GM18861 (cell line): ENCODE data around the gene PLXNB3.

Experiments
- ATAC-seq: cut with Tn5 transposase; IDR thresholded peaks from one replicate; pipeline ENCODE4 v1.9.1; 2021; ENCODE audit not compliant: unreplicated experiment

The PLXNB3 gene

DNA sequence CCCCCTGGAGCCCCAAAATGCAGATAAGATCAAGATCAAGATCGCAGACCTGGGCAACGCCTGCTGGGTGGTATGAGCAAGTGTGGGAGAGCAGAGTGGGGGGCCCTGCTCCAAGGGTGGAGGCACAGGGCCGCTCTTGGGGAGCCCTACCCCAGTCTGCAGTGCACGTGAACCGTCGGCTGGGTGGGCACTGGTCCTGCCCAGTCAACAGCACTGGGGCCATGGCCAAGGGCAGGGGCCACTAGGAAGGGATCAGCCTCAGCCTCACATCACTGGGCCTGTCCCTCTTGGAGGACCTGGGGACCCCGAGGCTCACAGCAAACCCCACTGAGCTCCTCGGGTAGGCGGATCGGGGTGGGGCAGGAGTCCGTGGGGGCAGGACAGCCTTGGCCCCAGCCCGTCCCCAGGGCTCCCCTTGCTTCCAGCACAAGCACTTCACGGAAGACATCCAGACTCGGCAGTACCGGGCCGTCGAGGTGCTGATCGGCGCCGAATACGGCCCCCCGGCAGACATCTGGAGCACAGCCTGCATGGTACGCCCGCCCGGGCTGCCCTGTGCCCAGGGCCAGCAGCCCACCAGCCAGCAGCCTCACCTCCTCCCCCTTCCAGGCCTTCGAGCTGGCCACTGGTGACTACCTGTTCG is 20.4 kb downstream of the PLXNB3 start:
- no peak for ATAC-seq

DNA sequence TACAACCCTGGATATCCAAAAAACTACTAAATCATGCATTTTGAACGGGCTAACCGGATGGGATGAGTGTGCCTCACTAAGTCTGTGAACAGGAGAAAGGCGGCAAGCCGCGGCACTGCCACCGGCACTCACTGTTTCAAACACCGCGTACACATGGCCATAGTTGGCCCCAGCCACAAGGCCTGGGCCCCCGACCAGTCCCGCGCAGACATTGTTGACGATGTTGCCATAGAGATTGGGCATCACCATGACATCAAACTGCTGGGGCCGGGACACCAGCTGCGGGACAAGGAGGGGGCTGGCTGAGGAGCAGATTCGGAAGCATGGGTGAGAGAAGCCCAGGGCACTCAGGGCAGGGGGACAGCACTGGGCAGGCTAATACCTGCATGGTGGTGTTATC is 22.6 kb downstream of the PLXNB3 start:
- no peak for ATAC-seq

DNA sequence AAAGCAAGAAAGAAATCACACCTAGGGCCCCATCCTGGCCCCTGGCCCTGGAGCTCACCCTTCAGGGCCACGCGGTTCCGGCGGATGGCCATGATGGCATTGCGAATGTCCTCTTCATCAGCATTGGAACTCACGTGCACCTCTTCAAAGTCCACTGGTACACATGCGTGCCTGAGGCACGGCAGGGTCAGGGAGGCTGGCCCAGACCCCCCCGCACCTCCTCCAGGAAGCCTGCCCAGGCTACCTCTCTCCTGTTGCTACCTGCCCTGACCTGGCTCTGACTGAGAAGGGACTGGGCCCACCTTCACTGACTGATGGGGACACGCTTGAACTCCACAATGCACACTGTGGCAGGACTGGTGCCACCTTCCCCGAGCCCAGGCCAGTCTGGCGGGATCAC is 25.6 kb downstream of the PLXNB3 start:
- ATAC-seq = no peak

DNA sequence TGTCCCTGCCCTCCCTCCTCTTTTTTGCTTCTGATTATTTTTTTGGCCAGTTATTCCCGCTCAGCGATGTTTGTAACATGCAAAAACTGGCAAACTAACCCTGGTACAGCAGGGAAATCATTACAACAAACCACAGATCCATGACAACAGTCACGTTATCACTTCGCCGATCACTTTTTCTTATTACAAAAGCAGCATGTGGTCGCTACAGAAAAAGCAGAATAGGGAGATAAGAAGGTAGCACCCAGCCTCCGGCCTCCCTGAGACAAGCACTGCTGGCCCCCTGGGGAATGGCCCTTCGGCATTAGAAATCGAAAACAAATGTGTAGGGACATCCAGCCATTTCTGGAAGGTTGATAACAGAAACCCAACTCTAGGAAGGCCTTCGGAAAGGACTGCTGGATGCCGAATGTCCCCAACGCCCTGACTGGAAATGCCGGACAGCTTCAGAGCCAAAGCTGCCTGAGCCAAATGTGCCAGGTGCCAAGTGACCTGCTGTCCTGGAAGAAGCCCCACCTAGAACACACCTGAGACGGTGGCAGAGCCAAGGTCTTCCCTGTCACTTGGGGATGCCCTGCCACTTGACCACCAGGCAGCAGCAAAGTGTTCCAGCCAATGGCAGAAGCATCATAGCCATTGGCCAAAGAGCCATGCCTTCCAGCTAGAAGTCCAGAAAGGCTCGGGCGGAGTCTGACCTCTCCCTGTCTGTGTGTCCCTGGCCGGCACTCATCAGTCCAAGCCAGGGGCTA is 27.2 kb downstream of the PLXNB3 start:
- no peak for ATAC-seq

DNA sequence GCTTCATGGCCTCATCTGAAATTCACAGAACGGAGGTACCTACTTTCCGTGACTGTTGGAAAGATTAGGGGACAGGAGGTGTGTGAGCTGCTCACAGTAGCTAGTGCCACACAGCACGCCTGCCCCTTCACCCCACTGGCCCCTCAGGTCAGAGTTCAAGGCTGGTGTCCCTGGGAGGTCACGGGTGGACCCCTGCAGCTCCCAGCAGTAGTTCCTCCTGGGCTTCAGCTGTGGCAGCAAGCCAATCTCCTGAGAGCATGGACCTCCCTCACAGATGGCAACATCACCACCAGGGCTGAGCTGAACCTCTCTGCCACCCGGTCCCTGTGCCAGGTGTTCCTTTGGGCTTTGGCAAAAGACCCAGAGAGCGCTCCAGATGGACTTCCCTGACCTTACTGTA is 28.3 kb downstream of the PLXNB3 start:
- ATAC-seq = no peak

DNA sequence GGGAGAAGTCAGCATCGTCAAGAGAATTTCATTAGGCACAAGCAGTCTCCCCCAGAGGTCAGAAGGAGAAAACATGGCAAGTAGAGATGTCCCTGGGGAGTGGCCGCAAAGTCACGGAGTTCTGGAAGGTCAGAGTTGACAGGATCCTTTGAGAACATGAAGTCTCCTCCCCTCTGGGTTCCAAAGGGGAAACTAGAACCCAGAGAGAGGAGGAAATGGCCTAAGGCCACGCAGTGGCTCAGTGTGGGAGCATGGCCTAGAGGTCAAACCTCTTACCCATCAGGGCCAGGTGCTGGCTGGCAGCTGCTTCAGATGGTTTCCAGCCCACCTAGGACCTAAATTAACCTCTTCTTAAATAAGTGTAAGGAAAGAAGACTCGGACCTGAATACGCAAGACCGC is 29.2 kb downstream of the PLXNB3 start:
- no peak for ATAC-seq

DNA sequence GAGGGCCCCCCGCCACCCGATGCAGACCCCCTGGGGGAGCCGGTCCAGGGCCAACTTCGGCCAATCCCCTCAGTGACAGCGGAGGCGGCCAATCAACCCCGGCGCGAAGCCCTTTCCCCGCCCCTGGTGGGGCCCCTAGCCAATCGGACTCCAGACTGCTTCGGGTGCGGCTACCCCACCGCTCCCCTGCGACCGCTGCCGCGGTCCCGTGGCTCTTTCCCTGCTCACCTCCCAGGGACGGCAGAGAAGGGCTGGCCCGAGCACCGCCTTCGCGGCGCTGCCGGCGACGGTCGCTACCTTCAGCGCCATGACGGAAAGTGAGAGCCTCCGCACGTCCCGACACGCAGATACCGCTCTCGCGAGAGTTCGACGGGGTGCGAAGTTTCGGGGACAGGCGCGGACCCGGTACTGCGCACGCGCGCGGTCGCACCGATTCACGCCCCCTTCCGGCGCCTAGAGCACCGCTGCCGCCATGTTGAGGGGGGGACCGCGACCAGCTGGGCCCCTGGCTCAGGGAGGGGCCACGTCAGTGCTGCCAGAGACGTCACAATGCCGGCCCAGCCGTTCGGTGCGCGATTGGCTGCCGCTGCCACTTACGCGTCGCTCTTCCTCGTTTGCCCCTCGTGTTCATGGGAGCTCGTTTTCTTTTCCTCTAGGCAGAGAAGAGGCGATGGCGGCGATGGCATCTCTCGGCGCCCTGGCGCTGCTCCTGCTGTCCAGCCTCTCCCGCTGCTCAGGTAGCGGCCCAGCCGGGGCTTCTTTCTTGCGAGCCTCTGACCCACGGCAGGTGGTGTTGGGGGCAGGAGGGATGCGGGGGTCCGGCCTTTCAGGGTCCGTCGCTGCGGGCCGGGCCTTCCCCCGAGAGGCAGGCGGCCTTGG is 30.2 kb downstream of the PLXNB3 start, which contains the start of the genes IDH3G and SSR4:
IDH3G (minus strand) TSS at position 358 of the 879 bp plus-strand sequence; CDS start at position 309, 49 bp downstream.
SSR4 (plus strand) TSS at position 651 of the 879 bp plus-strand sequence; CDS start at position 671, 20 bp downstream.
- ATAC-seq = peak; percentile 84

DNA sequence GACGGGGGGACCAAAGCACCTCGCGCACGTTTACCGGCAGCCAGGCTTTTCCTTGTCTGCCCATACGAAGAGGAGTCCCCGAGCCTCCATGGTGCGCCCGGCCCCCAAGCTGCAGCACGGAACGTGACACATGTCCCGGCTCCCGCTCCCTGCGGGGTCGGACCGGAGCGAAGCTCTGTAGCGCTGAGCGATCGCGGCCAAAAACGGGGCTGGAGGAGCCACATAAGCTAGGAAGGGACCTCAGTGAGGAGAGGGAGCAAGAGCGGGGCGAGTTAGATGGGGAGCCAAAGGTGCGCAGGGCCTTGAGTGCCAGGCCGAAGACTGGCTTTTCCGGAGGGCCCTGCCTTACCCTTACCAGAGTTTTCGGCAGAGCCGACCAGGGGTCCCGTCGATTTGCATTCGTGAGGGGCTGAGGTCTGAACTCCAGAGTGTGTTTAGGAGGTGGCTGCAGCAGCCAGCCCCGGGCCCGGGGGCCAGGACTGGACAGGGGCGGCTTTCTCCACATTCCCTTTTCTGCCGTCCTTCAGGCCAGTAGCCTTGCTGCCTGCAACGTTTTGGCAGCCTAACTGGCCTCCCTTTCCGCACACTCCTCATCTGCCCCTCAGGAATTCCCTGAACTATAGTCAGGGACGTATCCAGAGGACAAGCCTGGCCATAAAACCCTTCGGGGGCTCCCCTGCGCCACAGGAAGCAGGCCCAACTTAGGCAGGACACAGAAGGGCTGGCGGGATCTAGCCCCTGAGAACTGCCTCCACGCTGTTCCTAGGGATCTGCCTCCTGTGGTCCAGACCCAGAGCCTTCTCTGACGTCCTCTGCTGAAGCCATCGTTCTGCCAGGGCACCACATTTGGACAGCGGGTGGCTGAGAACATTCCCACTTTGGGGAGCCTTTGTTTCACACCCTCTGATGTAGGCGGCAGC is 31.1 kb downstream of the PLXNB3 start:
- ATAC-seq = no peak

DNA sequence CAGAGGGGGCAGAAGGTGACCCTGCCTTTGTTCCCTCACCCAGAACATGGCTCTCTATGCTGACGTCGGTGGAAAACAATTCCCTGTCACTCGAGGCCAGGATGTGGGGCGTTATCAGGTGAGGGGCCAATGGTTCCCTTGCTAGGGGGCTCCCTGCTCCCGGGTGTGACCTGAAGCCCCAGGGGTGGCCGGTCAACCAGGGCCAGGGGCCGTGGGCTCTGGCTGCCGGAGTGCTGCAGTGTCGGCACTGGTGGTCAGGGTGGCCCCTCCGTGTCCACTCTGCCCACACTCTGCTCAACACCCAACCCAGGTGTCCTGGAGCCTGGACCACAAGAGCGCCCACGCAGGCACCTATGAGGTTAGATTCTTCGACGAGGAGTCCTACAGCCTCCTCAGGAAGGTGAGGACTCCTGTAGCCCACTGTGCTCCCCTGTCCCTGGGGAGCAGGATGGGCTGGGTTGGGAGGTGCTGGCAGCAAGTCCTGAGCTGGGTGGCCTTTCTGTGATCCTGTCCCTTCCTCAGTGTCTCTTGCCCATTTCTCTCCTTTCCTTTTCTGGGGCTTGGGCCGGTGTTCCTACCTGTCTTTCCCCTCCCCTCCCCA is 33.5 kb downstream of the PLXNB3 start:
- ATAC-seq = no peak

DNA sequence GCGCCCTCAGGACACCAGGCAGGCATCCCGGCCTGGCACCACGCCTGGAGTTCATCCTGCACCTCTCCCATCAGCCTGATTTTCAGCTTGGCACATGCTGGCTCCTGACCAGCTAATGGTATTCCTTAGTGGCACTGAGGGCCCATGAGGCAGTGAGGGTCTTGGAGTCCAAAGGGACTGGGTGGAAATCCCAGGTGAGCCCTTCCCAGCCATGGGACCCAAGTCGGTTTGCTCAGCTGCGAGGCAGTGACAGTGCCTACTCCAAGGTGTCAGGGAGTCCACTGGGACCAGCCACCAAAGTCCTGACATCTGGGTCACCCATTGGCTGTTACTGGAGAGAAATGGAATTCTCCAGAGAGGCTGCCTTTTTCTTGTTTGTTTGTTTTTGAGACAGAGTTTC is 35.3 kb downstream of the PLXNB3 start:
- no peak for ATAC-seq

DNA sequence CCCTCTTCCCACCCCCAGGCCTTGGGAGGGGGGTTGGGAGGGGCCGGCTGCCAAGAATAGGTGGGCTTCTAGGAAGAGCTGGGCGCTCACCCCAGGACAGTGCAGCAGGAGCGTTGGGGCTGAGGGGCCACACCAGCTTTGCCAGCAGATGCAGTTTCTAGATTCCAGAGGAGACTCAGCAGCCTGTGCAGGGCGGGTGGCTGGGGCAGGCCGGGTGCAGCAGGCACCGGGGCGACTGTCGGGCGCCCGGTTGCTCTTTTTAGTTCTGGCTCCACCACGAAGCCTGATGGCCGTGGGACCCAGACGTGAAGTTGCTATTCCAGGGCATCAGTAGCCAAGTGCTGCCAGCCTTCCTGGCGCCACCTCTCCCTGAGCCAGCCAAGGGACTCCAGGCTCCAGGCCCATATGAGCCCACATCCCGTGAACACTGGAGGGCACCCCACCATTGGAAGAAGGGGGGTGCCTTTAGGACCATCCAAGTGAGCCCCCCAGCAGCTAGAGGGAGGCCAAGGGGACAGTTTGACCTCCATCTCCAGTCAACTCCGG is 36.2 kb downstream of the PLXNB3 start:
- ATAC-seq = no peak

DNA sequence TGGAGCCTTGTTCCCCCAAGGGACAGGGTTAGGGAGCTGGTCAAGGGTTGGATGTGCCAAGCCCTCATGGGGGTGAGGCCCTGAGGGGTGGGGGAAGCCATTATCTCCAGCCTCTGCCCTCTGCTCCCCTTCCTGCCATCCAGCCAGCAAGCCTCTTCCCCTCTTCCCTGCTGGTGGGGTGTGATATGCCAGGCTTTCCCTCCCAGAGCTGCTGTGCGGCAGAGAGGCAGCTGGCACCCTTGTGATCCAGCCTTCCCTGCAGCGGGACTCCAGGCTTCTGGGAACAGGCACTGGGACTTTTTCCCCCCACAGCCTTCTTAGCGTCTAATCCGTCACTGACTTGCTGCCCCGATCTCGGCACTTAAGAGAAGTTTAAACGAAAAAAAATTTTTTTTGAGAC is 36.7 kb downstream of the PLXNB3 start:
- ATAC-seq = no peak

DNA sequence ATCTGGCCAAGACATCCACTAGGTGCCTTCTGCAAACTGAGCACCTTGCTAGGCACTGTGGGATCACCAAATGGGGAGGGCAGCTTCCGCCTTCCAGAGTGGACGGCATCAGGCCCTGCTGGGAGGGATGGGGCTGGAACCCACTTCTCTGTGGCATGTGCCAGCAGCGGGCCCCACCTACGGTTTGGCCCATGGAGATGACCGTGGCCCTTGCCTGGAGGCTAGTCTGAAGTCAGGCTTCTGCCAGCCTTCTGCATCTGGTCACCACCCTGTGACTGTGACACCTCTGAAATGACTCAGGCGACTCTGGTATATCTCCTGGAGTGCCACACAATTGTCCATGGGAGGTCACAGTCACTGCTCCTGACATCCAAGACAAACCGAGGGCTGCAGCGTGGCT is 37.6 kb downstream of the PLXNB3 start:
- no peak for ATAC-seq

DNA sequence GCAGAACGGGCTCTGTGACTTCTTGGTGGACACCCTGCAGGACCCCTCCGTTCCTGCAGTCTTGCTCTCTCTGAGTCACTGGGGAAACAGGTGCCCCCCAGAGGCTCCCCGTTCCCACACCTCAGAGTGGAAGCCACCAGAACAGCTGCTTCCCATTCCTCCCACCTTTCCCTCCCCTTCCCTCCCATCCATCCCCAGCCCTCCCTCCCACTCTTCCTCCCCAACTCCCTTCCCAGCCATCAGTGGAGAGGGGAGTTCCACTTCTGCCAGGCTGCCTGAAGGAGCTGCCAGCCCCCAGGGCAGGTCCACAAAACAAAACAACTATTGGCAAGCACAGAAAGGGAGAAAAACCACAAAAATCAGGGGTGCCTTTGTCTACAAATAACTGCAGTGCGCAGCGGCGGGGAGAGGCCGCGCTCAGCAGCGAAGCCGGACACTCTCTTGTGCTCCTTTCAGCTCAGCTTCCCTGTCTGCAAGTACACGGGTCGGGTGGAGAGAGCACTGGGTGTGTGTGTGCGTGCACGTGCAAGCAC is 38.5 kb downstream of the PLXNB3 start:
- ATAC-seq = no peak

DNA sequence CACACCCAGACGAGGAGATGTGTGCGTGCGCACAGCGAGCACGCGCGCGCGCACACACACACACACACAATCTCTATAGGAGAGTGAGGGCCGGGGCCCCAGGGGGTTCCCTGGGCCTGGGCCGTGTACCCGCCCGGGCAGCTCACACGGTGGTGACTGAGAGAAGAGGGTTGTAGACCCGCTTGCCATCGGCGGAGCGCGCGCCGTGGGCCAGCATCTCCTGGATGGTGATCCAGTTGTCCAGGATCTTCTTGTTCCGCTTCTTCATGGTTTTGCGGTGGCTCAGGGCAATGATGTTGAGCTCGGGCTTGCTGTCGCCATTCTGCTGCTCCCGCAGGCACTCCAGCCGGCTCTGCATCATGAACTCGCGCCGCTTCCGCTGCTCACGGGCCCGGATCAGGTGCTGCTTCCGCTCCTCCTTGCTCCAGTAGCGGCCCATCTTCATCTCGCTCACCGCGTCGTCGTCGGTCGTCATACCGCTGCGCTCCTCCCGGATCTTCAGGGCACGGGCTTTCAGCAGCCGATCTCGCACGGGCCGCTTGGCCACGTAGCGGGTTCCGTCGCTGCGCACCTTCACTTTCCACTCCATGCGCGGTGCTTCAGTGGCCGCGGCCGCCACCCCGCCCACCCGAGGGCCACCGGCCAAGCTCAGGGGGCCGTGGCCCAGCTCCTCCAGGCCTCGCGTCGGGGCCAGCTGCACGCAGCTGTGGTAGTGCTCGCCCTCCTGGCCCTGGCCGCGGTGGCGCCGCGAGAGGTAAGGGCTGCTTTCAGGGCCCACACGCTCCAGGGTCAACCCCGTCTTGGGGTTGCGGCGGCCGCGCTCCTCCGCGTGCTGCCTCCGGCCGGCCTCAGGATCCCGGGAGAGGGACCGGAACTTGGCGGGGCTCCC is 39.4 kb downstream of the PLXNB3 start:
- ATAC-seq = no peak

DNA sequence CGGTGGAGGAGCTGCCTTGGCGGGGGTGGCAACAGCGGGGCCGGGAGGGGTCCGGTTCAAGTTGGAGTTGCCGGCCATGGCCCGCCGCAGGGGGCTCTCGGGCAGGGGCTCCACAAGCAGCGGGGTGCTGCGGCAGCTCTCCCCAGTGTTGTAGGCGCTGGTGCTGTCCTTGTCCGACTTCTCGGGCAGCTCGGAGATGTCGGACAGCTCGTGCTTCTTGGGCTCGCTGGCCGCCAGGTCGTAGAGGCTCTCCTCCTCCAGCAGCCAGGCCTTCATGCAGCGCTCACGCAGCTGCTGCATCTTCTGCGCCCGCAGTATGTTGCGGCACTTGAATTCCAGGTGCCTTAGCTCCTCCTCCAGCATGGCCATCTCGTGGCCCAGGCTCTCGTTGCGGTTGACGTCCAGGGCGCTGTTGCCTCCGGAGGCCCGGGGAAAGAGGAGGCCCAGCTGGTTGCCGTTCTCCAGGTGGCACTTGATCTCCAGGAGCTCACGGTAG is 40.1 kb downstream of the PLXNB3 start:
- no peak for ATAC-seq

DNA sequence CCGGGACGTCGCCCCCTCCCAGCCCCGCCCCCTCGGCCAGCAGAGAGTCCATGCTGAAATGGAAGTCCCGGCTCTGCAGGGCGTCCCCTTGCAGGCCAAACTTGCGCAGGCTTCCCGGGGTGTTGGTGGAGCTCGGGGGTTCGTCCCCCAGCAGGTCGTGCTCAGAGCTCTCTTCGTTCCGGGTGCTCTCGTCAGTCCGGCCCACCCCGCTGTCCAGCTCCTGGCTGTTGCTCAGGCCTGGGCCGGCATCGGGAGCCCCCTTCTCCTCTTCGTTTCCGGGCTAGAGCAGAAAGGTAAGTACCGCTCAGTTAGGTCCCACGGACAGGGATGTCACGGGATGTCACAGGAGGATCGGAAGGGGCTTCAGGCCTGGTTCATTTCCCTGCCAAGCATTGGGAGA is 40.6 kb downstream of the PLXNB3 start:
- no peak for ATAC-seq

DNA sequence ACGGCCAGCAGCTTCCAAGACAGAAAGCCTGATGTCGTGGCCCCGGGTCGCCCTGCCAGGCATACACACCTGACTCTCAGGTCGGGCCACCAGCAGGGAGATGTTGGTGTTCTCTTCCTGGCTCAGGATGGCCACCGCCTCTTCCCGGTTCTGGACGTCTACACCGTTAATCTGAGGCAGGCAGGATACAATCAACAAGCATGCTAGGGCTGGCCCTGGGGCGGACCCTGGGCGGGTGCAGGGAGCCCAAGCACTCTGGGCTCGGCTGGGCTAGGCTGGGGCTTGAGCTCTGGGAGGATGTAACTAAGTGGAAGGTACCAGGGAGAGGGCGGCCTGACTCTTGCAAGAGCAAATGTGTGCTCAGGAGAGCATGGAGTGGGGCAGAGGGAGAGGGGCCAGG is 41.4 kb downstream of the PLXNB3 start:
- ATAC-seq = no peak
